HG02973 (cell line): ENCODE data around the gene VPS29.
"Not testable (repeated sequence)": the region's sequence is repeated elsewhere in the genome, so short reads cannot be mapped to it uniquely, and the experiment has no call there.

Source experiments
- ATAC-seq: cut with Tn5 transposase; IDR thresholded peaks from one replicate; pipeline ENCODE4 v1.9.1; 2021; ENCODE audit warnings: moderate library complexity; ENCODE audit not compliant: unreplicated experiment

The VPS29 gene

DNA sequence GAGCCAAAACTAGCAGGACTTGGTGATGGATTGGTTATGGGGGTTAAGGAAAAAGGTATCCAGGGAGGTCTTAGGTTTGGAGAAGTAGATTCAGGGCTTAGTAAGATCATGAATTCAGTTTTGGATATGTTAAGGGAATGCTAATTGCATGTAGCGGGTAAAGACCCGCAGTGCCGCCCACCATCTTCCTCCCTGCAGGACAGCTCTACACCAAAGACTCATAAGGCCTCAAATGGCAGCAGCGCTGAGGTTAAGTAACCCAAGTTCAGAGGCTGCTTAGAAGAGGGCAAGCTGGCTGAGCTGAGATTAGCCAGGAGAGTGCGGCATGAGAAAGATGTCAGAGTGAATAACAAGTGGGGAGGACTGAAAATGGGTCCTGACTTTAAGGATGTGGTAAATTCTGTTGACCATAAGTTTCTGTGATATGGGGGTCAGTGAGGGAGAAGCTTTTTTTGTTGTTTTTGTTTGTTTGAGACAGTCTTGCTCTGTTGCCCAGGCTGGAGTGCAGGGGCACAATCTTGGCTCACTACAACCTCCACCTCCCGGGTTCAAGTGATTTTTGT, 26.4 kb upstream of the VPS29 start:
- no peak for ATAC-seq

- not testable (repeated sequence) for ATAC-seq
Observed at GRCh38 chr12:110520876-110521712, 19.2 kb upstream of the VPS29 start.

- ATAC-seq = not testable (repeated sequence)
Observed at GRCh38 chr12:110518014-110518413, 16.1 kb upstream of the VPS29 start.

DNA sequence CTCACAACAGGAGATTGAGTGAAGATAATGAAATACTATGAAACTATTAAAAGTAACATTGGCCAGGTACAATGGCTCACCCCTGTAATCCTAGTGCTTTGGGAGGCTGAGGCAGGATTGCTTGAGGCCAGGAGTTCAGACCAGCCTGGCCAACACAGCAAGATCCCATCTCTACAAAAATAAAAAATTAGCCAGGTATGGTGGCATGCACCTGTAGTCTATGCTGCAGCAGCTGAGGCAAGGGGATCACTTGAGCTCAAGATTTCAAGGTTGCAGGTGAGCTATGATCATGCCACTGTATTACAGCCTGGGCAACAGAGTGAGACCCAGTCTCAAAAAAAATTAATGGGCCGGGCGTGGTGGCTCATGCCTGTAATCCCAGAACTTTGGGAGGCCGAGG, 15.1 kb upstream of the VPS29 start:
- no peak for ATAC-seq

- ATAC-seq = no peak
Observed at GRCh38 chr12:110514363-110514762, 12.5 kb upstream of the VPS29 start.

- ATAC-seq = no peak
Observed at GRCh38 chr12:110513842-110514241, 11.9 kb upstream of the VPS29 start.

- no peak for ATAC-seq
Observed at GRCh38 chr12:110508071-110508586, 6.2 kb upstream of the VPS29 start.

DNA sequence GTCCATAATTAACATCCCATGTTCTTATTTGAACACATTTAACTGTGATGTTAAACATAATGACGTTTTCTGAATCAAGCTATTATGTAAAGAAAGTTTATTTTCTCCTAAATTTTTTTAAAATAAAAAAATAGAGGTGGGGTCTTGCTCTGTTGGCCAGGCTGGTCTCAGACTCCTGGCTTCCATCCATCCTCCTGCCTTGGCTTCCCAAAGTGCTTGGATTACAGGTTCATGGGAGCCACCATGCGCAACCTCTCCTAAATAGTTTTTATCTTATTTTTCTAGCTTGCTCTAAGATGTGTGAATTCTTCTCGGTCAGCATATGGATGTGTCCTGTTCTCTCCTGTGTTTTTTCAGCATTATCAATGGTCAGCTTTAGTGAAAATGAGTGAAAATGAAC, 3.4 kb upstream of the VPS29 start:
- ATAC-seq = no peak

DNA sequence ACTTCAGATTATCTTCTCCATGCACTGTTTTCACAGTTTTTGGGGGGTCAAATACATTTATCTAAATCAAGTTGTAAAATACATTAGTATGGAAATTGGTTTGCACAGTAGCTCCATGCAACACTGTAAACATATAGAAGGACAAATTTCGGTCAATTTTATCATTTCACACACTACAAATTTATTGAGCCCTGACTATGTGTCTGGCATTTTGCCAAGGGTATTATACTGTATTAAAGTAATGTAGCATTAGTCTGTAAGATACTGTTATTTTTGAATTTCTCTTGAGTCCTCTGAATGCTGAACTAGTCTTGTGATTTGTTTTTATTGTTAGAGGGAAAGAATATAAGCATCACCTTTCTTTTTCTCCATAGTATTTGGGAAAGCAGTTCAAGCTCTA, 1.5 kb upstream of the VPS29 start:
- no peak for ATAC-seq

- ATAC-seq = peak; percentile 28
Observed at GRCh38 chr12:110501399-110501751, 536 bp downstream of the VPS29 start.

GRCh38 chr12:110498984-110499706, 2.8 kb downstream of the VPS29 start:
- ATAC-seq = no peak

DNA sequence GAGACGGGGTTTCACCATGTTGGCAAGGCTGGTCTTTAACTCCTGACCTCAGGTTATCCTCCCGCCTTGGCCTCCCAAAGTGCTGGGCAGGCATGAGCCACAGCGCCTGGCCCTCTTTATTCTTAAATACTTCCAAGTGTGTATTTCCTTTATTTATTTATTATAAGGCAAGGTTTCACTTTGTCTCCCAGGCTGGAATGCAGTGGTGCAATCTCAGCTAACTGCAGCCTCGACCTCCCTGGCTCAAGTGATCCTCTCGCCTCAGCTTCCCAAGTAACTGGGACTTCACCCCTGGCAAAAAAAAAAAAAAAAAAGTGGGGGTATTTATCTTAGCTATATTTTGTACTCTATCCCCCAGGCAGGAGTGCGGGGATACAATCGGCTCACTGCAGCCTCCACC, 26.5 kb downstream of the VPS29 start:
- ATAC-seq = no peak

GRCh38 chr12:110468214-110469048, 33.5 kb downstream of the VPS29 start, which contains the start of the genes FAM216A and GPN3:
Gene FAM216A (plus strand): TSS chr12:110468845. CDS start chr12:110468876, 31 bp downstream.
Gene GPN3 (minus strand): TSS chr12:110468257. CDS start chr12:110468203, 54 bp downstream.
- ATAC-seq = peak; percentile 69

DNA sequence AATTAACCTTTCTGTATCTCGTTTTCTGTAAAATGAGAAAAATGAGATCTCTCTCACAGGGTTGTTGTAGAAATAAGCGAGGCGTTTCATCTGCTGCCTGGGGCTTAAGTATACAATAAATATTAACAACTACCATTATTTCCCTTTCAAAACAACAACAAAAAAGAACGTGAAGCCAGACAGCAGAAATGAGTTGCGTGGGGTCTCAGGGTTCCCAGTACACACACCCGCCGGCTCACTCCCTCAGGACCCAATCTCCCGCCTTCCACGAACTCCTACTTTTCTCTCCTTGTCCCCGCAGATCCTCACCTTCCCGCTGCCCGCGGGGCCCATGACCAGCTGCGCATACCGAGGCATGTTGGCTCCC, 34.1 kb downstream of the VPS29 start:
- no peak for ATAC-seq

- no peak for ATAC-seq
Observed at GRCh38 chr12:110466791-110467190, 35.1 kb downstream of the VPS29 start.

DNA sequence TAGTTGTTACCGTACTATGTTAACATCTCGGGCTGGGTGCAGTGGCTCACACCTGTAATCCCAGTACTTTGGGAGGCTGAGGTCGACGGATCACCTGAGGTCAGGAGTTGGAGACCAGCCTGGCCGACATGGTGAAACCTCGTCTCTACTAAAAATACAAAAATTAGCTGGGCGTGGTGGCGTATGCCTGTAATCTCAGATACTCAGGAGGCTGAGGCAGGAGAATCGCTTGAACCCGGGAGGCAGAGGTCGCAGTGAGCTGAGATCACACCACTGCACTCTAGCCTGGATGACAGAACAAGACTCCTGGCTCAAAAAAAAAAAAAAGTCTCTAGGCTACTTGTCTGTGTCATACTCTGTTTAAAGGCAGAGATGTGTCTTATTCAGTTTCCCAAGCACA, 36.1 kb downstream of the VPS29 start:
- ATAC-seq = not testable (repeated sequence)

DNA sequence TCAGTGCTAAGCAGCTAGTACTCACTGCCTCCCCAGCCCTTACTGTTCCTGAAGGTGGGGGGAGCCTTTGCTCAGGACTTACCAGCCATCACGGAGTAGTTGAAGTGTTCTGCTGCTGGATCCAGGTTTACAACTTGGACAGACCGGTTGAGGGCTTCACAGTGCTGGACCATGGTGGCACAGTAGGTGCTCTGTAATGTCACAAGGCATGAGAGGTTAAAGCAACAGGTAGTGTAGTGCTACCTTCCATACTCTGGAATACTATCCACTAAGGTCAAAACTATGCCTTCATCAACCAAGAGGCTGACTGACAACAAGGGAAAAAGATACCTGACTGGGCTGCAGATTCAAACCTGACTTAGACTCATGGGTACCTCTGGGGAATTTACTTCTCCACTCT, 36.9 kb downstream of the VPS29 start:
- ATAC-seq = no peak

- not testable (repeated sequence) for ATAC-seq
Observed at GRCh38 chr12:110461189-110461588, 40.7 kb downstream of the VPS29 start.

GRCh38 chr12:110458756-110459155, 43.2 kb downstream of the VPS29 start:
- no peak for ATAC-seq

DNA sequence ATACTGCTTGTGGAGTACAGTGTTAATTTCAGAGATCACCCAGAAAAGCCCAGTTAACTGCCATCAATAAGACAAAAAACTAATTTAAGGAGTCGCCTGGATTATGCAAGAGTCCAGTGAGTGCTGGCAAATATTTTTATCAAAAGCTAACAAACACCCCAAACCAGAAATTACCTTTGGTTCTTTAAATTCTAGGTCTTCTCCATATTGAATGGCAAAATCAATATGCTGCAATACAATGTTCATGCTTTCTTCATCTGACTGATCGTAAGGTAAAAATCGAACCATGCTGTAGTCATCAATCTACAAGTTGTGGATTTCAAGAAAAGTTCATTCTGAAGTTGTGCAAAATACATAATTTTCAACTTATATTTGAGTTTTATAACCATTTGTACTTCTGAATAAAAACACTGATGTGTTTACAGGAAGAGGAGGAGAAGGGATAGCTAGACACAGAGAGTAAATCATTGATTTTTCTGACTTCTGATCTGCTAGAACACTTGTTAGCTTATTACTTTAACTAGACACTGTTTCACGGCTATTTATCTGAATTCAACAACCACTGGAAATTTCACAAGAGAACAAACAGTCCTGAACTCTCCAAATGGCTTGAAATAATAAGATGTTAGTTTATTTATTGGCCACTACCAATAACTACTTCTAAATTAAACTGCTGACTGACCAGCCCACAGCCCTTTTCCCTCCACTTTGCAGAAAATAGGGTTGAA, 48.2 kb downstream of the VPS29 start:
- no peak for ATAC-seq
